Measurements from ENCODE around the gene PDE3B.
"Not testable (repeated sequence)": the region's sequence is repeated elsewhere in the genome, so short reads cannot be mapped to it uniquely, and the experiment has no call there.

Gene PDE3B

DNA sequence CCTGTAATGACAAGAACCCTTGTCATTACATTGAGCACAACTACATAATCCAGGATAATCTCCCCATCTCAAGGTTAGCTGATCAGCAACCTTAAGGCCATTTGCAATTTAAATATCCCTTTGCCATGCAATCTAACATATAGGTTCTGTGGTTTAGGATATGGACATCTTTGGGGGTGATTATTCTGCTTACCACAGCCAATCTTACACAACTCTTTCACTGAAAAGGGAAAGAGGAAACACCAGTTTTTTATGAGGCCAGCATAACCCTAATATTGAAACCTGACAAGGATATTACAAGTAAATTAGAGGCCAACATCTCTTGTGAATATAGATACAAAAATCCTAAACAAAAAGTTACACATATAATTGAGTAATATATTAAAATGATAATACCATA is 169.9 kb downstream of the PDE3B start:
- peak in 3 of 4 experiments; percentile 4 to 47 (median 39) for DNase-seq

DNA sequence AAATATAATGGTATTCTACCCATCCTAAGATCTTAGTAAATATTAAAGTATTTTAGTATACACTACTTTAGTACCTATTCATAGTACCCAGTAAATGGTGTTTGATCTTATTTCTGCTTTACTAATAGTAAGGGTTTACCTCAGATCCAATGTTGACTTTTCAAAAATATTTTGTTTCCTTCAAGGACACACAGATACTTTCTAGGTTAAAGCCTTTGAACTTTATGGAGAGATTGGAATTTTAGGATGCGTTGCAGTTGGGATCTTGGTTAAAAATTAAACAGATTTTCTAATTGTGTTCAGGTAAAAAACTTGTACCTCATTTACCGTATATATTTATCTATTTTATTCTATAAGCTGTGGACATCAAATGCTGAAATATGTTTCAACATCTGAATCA is 175.2 kb downstream of the PDE3B start:
- no peak for DNase-seq

DNA sequence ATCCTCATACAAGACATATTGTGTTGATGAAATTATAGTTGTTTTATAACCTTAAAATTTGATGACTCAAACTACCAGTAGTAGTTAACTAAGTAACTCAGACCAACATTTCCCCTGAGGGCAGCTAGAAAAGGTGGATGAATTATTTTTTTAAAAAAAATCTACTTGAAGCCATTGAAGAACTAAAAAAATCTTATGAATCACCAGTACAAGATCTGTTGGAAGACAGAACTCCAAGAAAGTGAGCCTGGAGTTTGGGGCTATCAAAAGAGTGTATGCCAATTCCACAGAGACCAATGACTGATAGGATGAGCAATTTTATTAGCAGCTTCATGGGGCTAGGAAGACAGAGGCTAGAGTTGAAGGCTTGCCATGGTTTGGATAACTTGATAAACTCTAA is 176.0 kb downstream of the PDE3B start:
- no peak for DNase-seq

- peak in 1 of 4 experiments; percentile 22 for DNase-seq
Observed at GRCh38 chr11:14821031-14821430, 177.4 kb downstream of the PDE3B start.

- DNase-seq = no peak
Observed at GRCh38 chr11:14826600-14826999, 183.0 kb downstream of the PDE3B start.

GRCh38 chr11:14835496-14836492 is 192.2 kb downstream of the PDE3B start:
- DNase-seq = no peak

DNA sequence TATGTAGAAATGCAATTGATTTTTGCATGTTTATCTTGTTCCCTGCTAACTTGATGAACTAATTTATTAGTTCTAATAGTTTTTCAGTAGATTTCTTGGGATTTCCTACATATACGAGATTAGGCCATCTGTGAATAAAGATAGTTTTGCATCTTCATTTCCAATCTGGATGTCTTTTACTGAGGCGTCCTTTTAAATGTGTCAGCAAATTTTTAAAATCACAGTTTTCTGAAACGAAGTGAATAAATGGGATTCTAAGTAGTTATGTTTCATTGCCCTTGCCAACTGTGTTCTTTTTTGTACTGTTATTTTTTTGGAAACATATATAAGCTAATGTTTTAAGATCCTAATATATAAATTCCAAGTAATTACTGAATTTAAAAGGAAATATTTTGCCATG is 198.4 kb downstream of the PDE3B start:
- DNase-seq = no peak

DNA sequence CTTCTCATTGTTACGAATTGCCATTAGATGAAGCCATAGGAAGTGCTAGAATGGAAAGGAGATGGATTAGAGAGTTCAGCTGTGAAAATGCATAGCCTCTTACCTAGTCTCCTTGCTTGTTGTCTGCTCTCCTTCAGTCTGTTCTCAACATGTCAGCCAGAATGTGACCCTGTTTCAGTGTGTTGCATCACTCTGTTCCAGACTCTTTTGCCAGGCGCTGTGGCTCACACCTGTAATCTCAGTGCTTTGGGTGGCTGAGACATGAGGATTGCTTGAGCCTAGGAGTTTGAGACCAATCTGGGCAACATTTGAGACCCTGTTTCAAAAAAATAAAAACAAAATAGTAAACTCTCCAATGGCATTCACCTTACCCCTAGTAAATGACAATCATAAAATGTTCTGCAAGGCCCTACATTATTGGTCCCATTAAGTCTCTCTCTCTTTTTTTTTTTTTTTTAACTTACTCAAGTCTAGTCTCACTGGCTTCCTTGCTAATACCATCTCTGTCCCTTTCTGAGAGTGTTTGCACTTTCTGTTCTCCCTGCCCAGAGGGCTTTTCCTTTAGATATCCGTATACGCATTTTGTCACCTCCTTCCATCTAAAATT is 209.1 kb downstream of the PDE3B start:
- DNase-seq = no peak

DNA sequence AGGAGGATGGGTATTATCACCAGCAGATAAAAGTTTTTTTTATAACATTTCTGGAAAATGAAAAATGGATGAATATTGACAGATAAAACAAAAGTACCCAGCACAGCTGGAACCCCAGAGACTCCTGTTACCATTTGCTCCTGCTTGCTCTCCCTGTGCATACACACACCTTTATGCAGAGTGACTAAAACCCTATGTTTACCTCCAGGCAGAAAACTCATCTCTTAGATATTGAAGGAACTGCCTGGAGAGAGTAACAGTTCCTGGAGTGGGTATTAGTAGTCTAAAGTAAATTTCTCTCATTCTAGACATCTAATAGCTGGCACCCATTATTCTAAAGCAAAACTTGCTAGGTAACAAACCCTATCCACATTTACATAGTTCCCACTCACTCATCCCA is 210.5 kb downstream of the PDE3B start:
- no peak for DNase-seq

DNA sequence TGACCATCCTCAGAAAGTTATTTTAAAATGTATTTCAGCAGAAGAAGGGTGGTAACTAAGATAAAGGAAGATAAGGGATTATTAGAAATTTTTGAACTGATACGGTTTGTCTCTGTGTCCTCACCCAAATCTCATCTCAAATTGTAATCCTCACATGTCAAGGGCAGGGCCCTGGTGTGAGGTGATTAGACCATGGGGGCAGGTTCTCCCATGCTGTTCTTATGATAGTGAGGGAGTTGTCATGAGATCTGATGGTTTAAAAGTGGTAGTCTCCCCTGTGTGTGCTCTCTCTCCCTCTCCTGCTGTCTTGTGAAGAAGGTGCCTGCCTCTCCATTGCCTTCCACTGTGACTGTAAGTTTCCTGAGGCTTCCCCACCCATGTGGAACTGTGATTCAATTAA is 212.3 kb downstream of the PDE3B start:
- no peak for DNase-seq

DNA sequence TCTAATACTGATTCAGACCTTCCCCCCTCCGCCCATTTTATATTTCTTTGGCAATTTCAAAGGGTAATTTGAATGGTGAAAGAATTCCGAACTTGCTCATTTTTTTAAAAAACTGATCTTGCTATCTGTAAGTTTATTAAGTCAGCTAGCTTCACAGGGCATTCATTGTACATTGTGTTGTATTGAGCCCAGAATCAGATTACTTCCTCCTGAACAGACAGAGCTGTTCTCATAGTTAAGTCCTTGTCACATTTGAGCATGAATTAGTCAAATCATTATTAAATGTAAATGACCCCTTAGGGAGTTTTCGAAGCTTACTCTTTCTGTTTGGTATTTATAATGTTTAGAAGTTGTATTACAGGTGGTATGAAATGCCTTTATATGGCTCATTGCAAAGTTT is 214.0 kb downstream of the PDE3B start:
- no peak for DNase-seq

DNA sequence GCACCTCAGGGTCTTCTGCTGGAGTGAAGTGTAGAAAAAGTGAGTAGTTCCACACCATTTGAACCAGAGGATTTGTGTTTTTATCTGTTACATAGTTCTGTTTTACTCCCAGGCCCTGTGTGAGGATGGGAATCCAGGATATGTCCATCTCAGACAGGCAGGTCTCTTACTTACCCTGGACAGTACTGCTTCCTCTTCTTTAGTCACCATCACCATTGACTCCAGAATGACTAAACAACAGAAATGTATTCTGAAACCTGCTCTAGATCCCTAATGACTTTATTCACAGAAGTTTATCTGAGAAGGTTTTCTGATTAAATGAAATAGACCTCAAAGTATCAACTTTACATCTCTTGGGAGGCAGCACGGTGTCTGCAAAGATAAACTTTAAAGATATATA is 214.8 kb downstream of the PDE3B start:
- DNase-seq = no peak

GRCh38 chr11:14860511-14860910 is 216.9 kb downstream of the PDE3B start:
- no peak for DNase-seq

- DNase-seq = peak in 2 of 4 experiments; percentile 3 to 9
Observed at GRCh38 chr11:14861680-14862079, 218.1 kb downstream of the PDE3B start.

DNA sequence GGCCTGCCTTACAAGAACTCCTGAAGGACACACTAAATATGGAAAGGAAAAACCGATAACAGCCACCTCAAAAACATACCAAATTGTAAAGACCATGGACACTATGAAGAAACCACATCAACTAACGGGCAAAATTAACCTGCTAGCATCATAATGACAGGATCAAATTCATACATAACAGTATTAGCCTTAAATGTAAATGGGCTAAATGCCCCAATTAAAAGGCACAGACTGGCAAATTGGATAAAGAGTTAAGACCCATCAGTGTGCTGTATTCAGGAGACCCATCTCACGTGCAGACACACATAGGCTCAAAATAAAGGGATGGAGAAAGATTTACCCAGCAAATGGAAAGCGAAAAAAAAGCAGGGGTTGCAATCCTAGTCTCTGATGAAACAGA is 220.2 kb downstream of the PDE3B start:
- not testable (repeated sequence) for DNase-seq

DNA sequence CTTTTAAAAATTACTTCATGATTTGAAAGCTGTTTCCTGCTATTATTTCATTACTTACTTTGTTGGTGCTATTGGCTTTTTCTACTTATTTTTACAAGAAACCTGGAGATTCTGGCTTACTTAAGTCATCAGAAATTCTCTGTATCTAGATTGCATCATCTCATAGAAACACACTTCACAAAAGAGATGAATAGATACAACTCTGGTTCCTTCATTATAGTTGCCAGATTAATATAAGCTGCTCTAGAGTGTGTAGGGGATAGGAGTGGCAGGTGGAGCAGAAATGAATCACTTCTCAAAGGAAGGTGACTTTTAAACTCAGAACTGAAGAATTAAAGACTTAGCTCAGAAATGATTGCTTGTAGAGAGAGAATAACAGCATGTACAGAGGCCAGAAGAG is 228.4 kb downstream of the PDE3B start:
- DNase-seq = no peak

DNA sequence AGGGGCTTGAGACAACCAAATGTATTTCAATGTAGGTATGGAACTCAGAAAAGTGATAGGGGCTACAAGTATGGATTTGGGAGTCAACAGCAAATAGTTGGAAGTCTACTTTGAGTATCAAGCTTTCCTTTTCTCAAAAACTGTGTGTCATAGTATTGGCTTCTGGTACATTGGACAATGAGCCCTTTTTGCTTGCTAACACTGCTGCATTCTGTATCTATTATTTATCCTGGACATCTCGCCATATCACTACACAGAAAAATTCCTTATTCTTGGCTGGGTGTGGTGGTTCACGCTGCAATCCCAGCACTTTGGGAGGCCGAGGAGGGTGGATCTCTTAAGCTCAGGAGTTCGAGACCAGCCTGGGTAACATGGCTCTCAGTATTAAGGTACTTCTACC is 230.0 kb downstream of the PDE3B start:
- no peak for DNase-seq

GRCh38 chr11:14875163-14875562 is 231.6 kb downstream of the PDE3B start:
- no peak for DNase-seq

DNA sequence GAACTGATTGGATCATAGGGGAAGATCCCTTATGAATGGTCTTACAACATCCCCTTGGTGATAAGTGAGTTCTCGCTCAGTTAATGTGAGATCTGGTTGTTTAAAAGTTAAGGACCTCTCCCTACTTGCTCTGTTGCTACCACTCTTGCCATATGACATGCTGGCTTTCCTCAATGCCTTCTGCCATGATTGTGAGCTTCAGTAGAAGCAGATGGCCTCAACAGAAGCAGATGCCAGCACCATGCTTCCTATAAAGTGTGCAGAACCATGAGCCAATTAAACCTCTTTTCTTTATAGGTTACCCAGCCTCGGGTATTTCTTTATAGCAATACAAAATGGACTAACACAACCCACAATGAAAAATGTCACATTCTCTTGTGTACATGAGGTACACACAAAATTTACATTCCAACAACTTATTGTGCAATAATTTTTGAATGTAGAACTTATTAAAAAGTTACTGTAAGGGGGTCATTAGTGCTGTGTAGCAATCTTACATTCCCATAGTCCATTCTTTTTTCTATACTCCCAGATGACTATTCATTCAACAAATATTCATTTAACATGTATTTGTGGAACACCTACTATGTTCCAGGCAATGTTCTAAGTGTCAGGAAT is 238.1 kb downstream of the PDE3B start:
- no peak for DNase-seq

DNA sequence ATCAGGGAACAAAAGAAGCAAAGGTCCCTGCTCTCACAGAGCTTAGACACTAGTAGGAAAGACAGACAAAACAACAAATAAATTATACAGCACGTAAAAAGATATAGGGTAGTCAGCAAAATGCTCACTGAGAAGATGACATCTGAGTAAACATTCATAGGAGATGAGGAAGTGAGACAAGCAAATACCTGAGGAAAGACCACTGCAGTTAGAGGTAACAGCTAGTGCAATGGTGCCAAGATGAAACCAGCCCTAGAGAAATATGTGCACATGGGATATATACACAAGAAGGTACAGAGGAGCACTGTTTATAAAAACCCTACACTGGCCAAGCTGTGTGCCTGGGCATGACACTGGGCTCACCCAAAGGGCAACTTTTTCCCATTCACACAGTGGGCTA is 238.6 kb downstream of the PDE3B start:
- DNase-seq = no peak

- DNase-seq = not testable (repeated sequence)
Observed at GRCh38 chr11:14883683-14884082, 240.1 kb downstream of the PDE3B start.

GRCh38 chr11:14884667-14885273 is 241.2 kb downstream of the PDE3B start:
- DNase-seq = no peak

GRCh38 chr11:14886513-14886912 is 242.9 kb downstream of the PDE3B start:
- DNase-seq = no peak
